DND-41 (cell line): Measurements from ENCODE around the gene TIMM8B.

Experiments used
- CTCF ChIP-seq: IDR thresholded peaks from 2 replicates; pipeline ENCODE4 v1.5.1; 2012; ENCODE audit warnings: borderline replicate concordance, low read length, moderate library complexity, mild to moderate bottlenecking; ENCODE audit not compliant: poor library complexity, severe bottlenecking; ENCODE audit errors: extremely low read depth
- EZH2 ChIP-seq: IDR thresholded peaks from 3 replicates; pipeline ENCODE4 v1.6.1; 2012; ENCODE audit warnings: borderline replicate concordance, low read depth, mild to moderate bottlenecking, moderate library complexity, low read length, inconsistent platforms; ENCODE audit not compliant: severe bottlenecking

DNA sequence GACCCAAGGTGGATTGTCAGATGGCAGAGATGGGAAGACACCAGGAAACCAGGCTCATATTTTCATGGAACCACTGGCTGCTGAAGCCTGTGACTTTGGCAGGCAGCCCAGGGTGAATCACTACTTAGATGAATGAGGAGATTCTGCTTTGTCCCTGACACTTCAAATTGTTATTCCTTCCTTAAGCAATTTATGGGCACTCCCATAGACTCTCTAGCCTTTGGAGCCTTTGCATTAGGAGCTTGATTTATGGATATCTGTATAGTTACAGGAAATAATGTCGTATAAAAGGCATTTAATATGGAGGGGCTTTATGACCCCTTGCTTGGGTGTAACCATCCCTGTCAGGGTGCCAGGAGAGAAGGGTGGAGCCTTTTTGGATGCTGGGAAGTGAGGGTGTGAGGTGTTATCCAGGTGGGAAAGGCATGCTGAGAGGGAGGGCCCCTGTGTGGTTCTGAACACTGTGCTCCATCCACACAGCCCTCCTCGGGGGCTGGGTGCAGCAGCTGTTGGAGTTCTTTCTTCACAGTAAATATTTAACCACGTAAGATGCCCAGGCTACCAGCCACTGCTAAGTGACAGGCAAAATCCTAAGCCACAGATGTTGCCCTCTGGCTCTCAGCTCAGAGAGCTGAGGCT lies 42.0 kb upstream of the TIMM8B start:
- no peak for TF ChIP-seq EZH2
- no peak for TF ChIP-seq CTCF
